CD14-positive monocyte (primary cell): ENCODE measurements around the gene ETV4. TPM values are rescaled to one million over a fixed set of nuclear protein-coding genes. Genes with fewer than 3 reads are reported as not detected.

Source experiments
- DNase-seq, 3 donors: peaks; one replicate each; pipeline ENCODE4 v3.0.0-alpha.2; 2011 to 2022
- H2AFZ ChIP-seq: 2 replicates; pipeline ENCODE4 v1.6.0; 2012; ENCODE audit warnings: mild to moderate bottlenecking, low read depth, low read length, inconsistent platforms; ENCODE audit not compliant: insufficient read depth, poor library complexity, severe bottlenecking
- H3K27ac ChIP-seq, 2 donors: 1 replicate in 1 of 2; 2 replicates in 1 of 2; pipeline ENCODE4 v1.5.1; 2012 to 2013; ENCODE audit warnings: low read length in 2 of 2, control low read depth in 1 of 2, inconsistent platforms in 1 of 2, low read depth in 1 of 2, mild to moderate bottlenecking in 1 of 2
- H3K27me3 ChIP-seq, 2 donors: one replicate each; pipeline versions ENCODE4 v1.6.0 to v1.6.1; 2011 to 2013; ENCODE audit warnings: low read length in 2 of 2; ENCODE audit not compliant: control insufficient read depth in 2 of 2, insufficient read depth in 2 of 2
- H3K36me3 ChIP-seq, 2 donors: replicated peaks in 1 of 2; 1 replicate in 1 of 2; 2 replicates in 1 of 2; pipeline versions ENCODE4 v1.5.1 to v1.6.1; 2012 to 2013; ENCODE audit warnings: low read length in 2 of 2, control low read depth in 1 of 2, inconsistent platforms in 1 of 2, mild to moderate bottlenecking in 1 of 2; ENCODE audit not compliant: insufficient read depth in 2 of 2, control insufficient read depth in 1 of 2
- H3K4me1 ChIP-seq, 2 donors: 1 replicate in 1 of 2; 2 replicates in 1 of 2; pipeline versions ENCODE4 v1.5.1 to v1.6.1; 2012 to 2013; ENCODE audit warnings: low read length in 2 of 2, control low read depth in 1 of 2, inconsistent platforms in 1 of 2, mild to moderate bottlenecking in 1 of 2, moderate library complexity in 1 of 2; ENCODE audit not compliant: insufficient read depth in 2 of 2, control insufficient read depth in 1 of 2
- H3K4me2 ChIP-seq: replicated peaks from 2 replicates; pipeline ENCODE3; 2012; ENCODE audit warnings: low read length, moderate library complexity, mild to moderate bottlenecking; ENCODE audit not compliant: poor library complexity, severe bottlenecking; ENCODE audit errors: extremely low read depth
- H3K4me3 ChIP-seq, 3 experiments: fragments of 200-600 bp in 1 of 3; sonication (generic) in 1 of 3; replicated peaks in 1 of 3; 1 replicate in 2 of 3; 2 replicates in 1 of 3; pipeline ENCODE4 v1.5.1; 2011 to 2013; ENCODE audit warnings: low read length in 3 of 3, mild to moderate bottlenecking in 3 of 3, control low read depth in 2 of 3, low read depth in 2 of 3, inconsistent platforms in 1 of 3, moderate library complexity in 1 of 3
- H3K79me2 ChIP-seq: 2 replicates; pipeline ENCODE4 v1.6.0; 2012; ENCODE audit warnings: mild to moderate bottlenecking, control low read depth, inconsistent platforms, low read length, moderate library complexity; ENCODE audit not compliant: insufficient read depth
- H3K9ac ChIP-seq: 2 replicates; pipeline ENCODE4 v1.6.0; 2017; ENCODE audit warnings: low read length, mild to moderate bottlenecking; ENCODE audit not compliant: insufficient read depth, poor library complexity, severe bottlenecking
- H3K9me3 ChIP-seq, 2 donors: replicated peaks in 1 of 2; 1 replicate in 1 of 2; 2 replicates in 1 of 2; pipeline versions ENCODE4 v1.5.1 to v1.6.1; 2012 to 2013; ENCODE audit warnings: low read length in 2 of 2, control low read depth in 1 of 2; ENCODE audit not compliant: control insufficient read depth in 1 of 2, insufficient read depth in 1 of 2
- H4K20me1 ChIP-seq: 2 replicates; pipeline ENCODE4 v1.6.0; 2012; ENCODE audit warnings: mild to moderate bottlenecking, low read length, control low read depth, moderate library complexity; ENCODE audit not compliant: insufficient read depth
- H3K27ac Mint-ChIP-seq, 7 donors: one replicate each; pipeline ENCODE4 v1.8.0; 2020; ENCODE audit warnings: mild to moderate bottlenecking in 7 of 7, mixed read lengths in 7 of 7, moderate library complexity in 6 of 7, inconsistent platforms in 2 of 7
- H3K27me3 Mint-ChIP-seq, 3 donors: one replicate each; pipeline ENCODE4 v1.8.0; 2021 to 2022; ENCODE audit warnings: low read depth in 3 of 3, mild to moderate bottlenecking in 3 of 3, mixed read lengths in 3 of 3, moderate library complexity in 3 of 3, inconsistent platforms in 1 of 3
- H3K36me3 Mint-ChIP-seq, 2 donors: one replicate each; pipeline ENCODE4 v1.8.0; 2020; ENCODE audit warnings: mixed read lengths in 2 of 2, inconsistent platforms in 1 of 2, mild to moderate bottlenecking in 1 of 2
- H3K4me1 Mint-ChIP-seq: one replicate; pipeline ENCODE4 v1.8.0; 2020; ENCODE audit warnings: mild to moderate bottlenecking, mixed read lengths
- H3K4me3 Mint-ChIP-seq, 2 donors: one replicate each; pipeline ENCODE4 v1.8.0; 2020; ENCODE audit warnings: mild to moderate bottlenecking in 2 of 2, mixed read lengths in 2 of 2, moderate library complexity in 1 of 2
- H3K9me3 Mint-ChIP-seq, 7 donors: one replicate each; pipeline ENCODE4 v1.8.0; 2020 to 2022; ENCODE audit warnings: mixed read lengths in 7 of 7, mild to moderate bottlenecking in 6 of 7, moderate library complexity in 6 of 7, inconsistent platforms in 2 of 7
- CTCF ChIP-seq: fragments of 200-600 bp; IDR thresholded peaks from one replicate; pipeline ENCODE4 v1.8.0; 2022; ENCODE audit warnings: antibody characterized with exemption, mild to moderate bottlenecking
- WGBS: methylation state at CpG from one replicate; pipeline ENCODE4 v1.1.5; 2013; ENCODE audit warnings: missing lambda C conversion rate; ENCODE audit not compliant: insufficient coverage; 5-methylcytosine and 5-hydroxymethylcytosine counted together
- intact Hi-C, 2 donors: fragments of 100-400 bp; cut with micrococcal nuclease; formaldehyde crosslinking; loops; one replicate each; pipeline versions ENCODE4 v1.15.0 to v1.15.1; 2023
- polyA plus RNA-seq, 3 donors: library from polyadenylated mRNA; depleted of rRNA in 1 of 3; unstranded in 2 of 3; stranded (reverse) in 1 of 3; fragments of 300-500 nt in 2 of 3; fragments of >200 nt in 1 of 3; fragmentation: Illumina TruSeq in 2 of 3; gene quantifications; 1 replicate in 2 of 3; 2 replicates in 1 of 3; pipeline ENCODE4 v1.2.3, GENCODE V29; 2012 to 2021

Gene ETV4
- polyA plus RNA-seq, 3 donors = not detected

- H3K27ac Mint-ChIP-seq = no peak overlapping the region
- Histone ChIP-seq H4K20me1 (peaks cover 73% of the 10 kb centered on the region), H3K27me3 (no peaks in the 10 kb centered on the region), H3K79me2 (no peaks in the 10 kb centered on the region), H3K4me2 (no peak overlapping the region), H3K9me3 (no peaks in the 10 kb centered on the region), H3K27ac (no peak overlapping the region), H3K36me3 (peaks cover 73 to 92% of the 10 kb centered on the region in 2 donors), H3K4me3 (no peak overlapping the region), H3K4me1 (peaks cover 3 to 4% of the 10 kb centered on the region in 2 donors), H2AFZ (no peak overlapping the region), H3K9ac (no peak overlapping the region)
- H3K4me3 Mint-ChIP-seq = no peak overlapping the region
- intact Hi-C loops = no loop called here
- TF ChIP-seq CTCF = no peak
- no peak for DNase-seq
- H3K4me1 Mint-ChIP-seq = peaks cover 5% of the 10 kb centered on the region
- H3K9me3 Mint-ChIP-seq = no peaks in the 10 kb centered on the region
- peaks cover 0 to 7% (median 0%) of the 10 kb centered on the region in 3 donors for H3K27me3 Mint-ChIP-seq
- peaks cover 75 to 89% of the 10 kb centered on the region in 2 donors for H3K36me3 Mint-ChIP-seq
- whole genome bisulfite sequencing = 97% methylated on average over 6 of the region's 8 CpGs
Observed at GRCh38 chr17:43524945-43525575, 21.1 kb downstream of the ETV4 start.

GRCh38 chr17:43521389-43521788 lies 24.8 kb downstream of the ETV4 start:
- H3K27me3 Mint-ChIP-seq = peaks cover 0 to 1% (median 0%) of the 10 kb centered on the region in 3 donors
- intact Hi-C loops = no loop called here
- Histone ChIP-seq H3K36me3 (peaks cover 91 to 100% of the 10 kb centered on the region in 2 donors), H3K4me1 (no peaks in the 10 kb centered on the region), H3K79me2 (peaks cover under 1% of the 10 kb centered on the region), H3K9me3 (no peaks in the 10 kb centered on the region), H3K4me3 (no peak overlapping the region), H2AFZ (no peak overlapping the region), H3K4me2 (no peak overlapping the region), H3K9ac (no peak overlapping the region), H4K20me1 (peaks cover 44% of the 10 kb centered on the region), H3K27me3 (no peaks in the 10 kb centered on the region), H3K27ac (no peak overlapping the region)
- TF ChIP-seq CTCF = no peak
- no peak for DNase-seq
- H3K36me3 Mint-ChIP-seq = peaks cover 93 to 99% of the 10 kb centered on the region in 2 donors
- no peaks in the 10 kb centered on the region for H3K4me1 Mint-ChIP-seq
- H3K4me3 Mint-ChIP-seq = no peak overlapping the region
- 100% methylated on average over 4 of the region's 4 CpGs for WGBS
- no peaks in the 10 kb centered on the region for H3K9me3 Mint-ChIP-seq
- H3K27ac Mint-ChIP-seq = no peak overlapping the region
